Endodermal cell (in vitro differentiated cells): ENCODE measurements around the gene ZNF324. TPM values are rescaled to one million over a fixed set of nuclear protein-coding genes. Genes with fewer than 3 reads are reported as not detected.

Experiments
- DNase-seq: peaks from one replicate; pipeline ENCODE4 v3.0.0-alpha.2; 2017
- H3K27ac ChIP-seq: 2 replicates; pipeline ENCODE4 v1.5.1; 2013; ENCODE audit warnings: mild to moderate bottlenecking, low read depth, low read length, moderate library complexity
- H3K27me3 ChIP-seq: 2 replicates; pipeline ENCODE4 v1.6.1; 2013; ENCODE audit warnings: mild to moderate bottlenecking, low read length, moderate library complexity; ENCODE audit not compliant: insufficient read depth, control insufficient read depth, poor library complexity, severe bottlenecking
- H3K36me3 ChIP-seq: 2 replicates; pipeline ENCODE4 v1.7.0; 2013; ENCODE audit warnings: mild to moderate bottlenecking, low read length, moderate library complexity; ENCODE audit not compliant: control insufficient read depth, insufficient read depth
- H3K4me1 ChIP-seq: one replicate; pipeline ENCODE4 v1.7.0; 2013; ENCODE audit warnings: low read length; ENCODE audit not compliant: control insufficient read depth, insufficient read depth
- H3K4me3 ChIP-seq: 2 replicates; pipeline ENCODE4 v1.5.1; 2013; ENCODE audit warnings: mild to moderate bottlenecking, low read length, moderate library complexity
- H3K9ac ChIP-seq: 2 replicates; pipeline ENCODE4 v1.6.1; 2013; ENCODE audit warnings: mild to moderate bottlenecking, low read length, moderate library complexity; ENCODE audit not compliant: poor library complexity, severe bottlenecking; ENCODE audit errors: extremely low read depth
- H3K9me3 ChIP-seq: 2 replicates; pipeline ENCODE4 v1.6.1; 2013; ENCODE audit warnings: mild to moderate bottlenecking, low read length, moderate library complexity; ENCODE audit not compliant: control insufficient read depth
- H3K27ac Mint-ChIP-seq: 2 replicates; pipeline ENCODE4 v1.8.0; 2020; ENCODE audit warnings: mixed read lengths
- H3K27me3 Mint-ChIP-seq: 2 replicates; pipeline ENCODE4 v1.8.0; 2021; ENCODE audit warnings: mild to moderate bottlenecking, mixed read lengths; ENCODE audit not compliant: insufficient read depth
- H3K36me3 Mint-ChIP-seq: 2 replicates; pipeline ENCODE4 v1.8.0; 2020; ENCODE audit warnings: low read depth, mixed read lengths
- H3K4me1 Mint-ChIP-seq: 2 replicates; pipeline ENCODE4 v1.8.0; 2020; ENCODE audit warnings: mixed read lengths
- H3K4me3 Mint-ChIP-seq: 2 replicates; pipeline ENCODE4 v1.8.0; 2020; ENCODE audit warnings: mild to moderate bottlenecking, moderate library complexity, mixed read lengths
- H3K9me3 Mint-ChIP-seq: 2 replicates; pipeline ENCODE4 v1.8.0; 2020; ENCODE audit warnings: mild to moderate bottlenecking, mixed read lengths
- CTCF ChIP-seq: fragments of 200-600 bp; sonication (generic); conservative IDR thresholded peaks from 2 replicates; pipeline ENCODE4 v1.5.0; 2021; ENCODE audit warnings: antibody characterized with exemption, mild to moderate bottlenecking
- WGBS, 2 experiments: methylation state at CpG; one replicate each; pipeline versions ENCODE4 v1.1.5 to v1.1.7; 2013; ENCODE audit warnings: missing lambda C conversion rate in 2 of 2, mixed read lengths in 1 of 2; ENCODE audit not compliant: insufficient coverage in 1 of 2, insufficient read length in 1 of 2; 5-methylcytosine and 5-hydroxymethylcytosine counted together
- total RNA-seq, 2 donors: library from RNA; stranded (reverse); fragmentation: NEBNext Ultra II Directional in 1 of 2; extraction: Animal tissue kit (Norgen Biotek cat#: 25700) in 1 of 2; gene quantifications; 2 replicates in 1 of 2; 3 replicates in 1 of 2; pipeline ENCODE4 v1.2.1, GENCODE V29; 2021

ZNF324 gene
- total RNA-seq, 2 donors from 2014 or later: 7.0 to 8.7 TPM

GRCh38 chr19:58477871-58478270 lies 11.0 kb downstream of the ZNF324 start:
- Histone ChIP-seq H3K4me3 (no peak overlapping the region), H3K27me3 (no peaks in the 10 kb centered on the region), H3K36me3 (peaks cover 11% of the 10 kb centered on the region), H3K9me3 (no peaks in the 10 kb centered on the region), H3K4me1 (peaks cover 11% of the 10 kb centered on the region), H3K9ac (no peak overlapping the region), H3K27ac (no peak overlapping the region)
- peaks cover 11% of the 10 kb centered on the region for H3K36me3 Mint-ChIP-seq
- no peaks in the 10 kb centered on the region for H3K9me3 Mint-ChIP-seq
- TF ChIP-seq CTCF: no peak
- H3K27ac Mint-ChIP-seq: no peak overlapping the region
- DNase-seq: no peak
- no peak overlapping the region for H3K4me3 Mint-ChIP-seq
- H3K27me3 Mint-ChIP-seq: peaks cover 5% of the 10 kb centered on the region
- 100% methylated on average over 1 of the region's 1 CpG for WGBS, 2 experiments
- peaks cover 11% of the 10 kb centered on the region for H3K4me1 Mint-ChIP-seq

GRCh38 chr19:58479303-58479702 lies 12.4 kb downstream of the ZNF324 start:
- no peaks in the 10 kb centered on the region for H3K9me3 ChIP-seq
- Mint-ChIP-seq H3K36me3 (peaks cover 8% of the 10 kb centered on the region), H3K9me3 (no peaks in the 10 kb centered on the region), H3K27me3 (peaks cover 5% of the 10 kb centered on the region), H3K4me1 (peaks cover 11% of the 10 kb centered on the region), H3K4me3 (no peak overlapping the region), H3K27ac (no peak overlapping the region)
- peaks cover 11% of the 10 kb centered on the region for H3K4me1 ChIP-seq
- no peak for TF ChIP-seq CTCF
- WGBS, 2 experiments: 83 to 92% methylated on average over 1 to 7 of the region's 7 CpGs
- no peak for DNase-seq
- no peaks in the 10 kb centered on the region for H3K36me3 ChIP-seq
- no peak overlapping the region for H3K27ac ChIP-seq
- H3K27me3 ChIP-seq: no peaks in the 10 kb centered on the region
- no peak overlapping the region for H3K9ac ChIP-seq
- H3K4me3 ChIP-seq: no peak overlapping the region

- H3K27ac ChIP-seq: no peak overlapping the region
- no peak for TF ChIP-seq CTCF
- no peak for DNase-seq
- H3K9me3 ChIP-seq: no peaks in the 10 kb centered on the region
- no peak overlapping the region for H3K4me3 ChIP-seq
- H3K4me1 Mint-ChIP-seq: peaks cover 11% of the 10 kb centered on the region
- H3K4me1 ChIP-seq: peaks cover 9% of the 10 kb centered on the region
- 92% methylated on average over 9 to 28 of the region's 28 CpGs for WGBS, 2 experiments
- H3K9ac ChIP-seq: no peak overlapping the region
- H3K9me3 Mint-ChIP-seq: no peaks in the 10 kb centered on the region
- H3K4me3 Mint-ChIP-seq: no peak overlapping the region
- peaks cover 5% of the 10 kb centered on the region for H3K27me3 Mint-ChIP-seq
- peaks cover 8% of the 10 kb centered on the region for H3K36me3 Mint-ChIP-seq
- H3K36me3 ChIP-seq: no peaks in the 10 kb centered on the region
- no peak overlapping the region for H3K27ac Mint-ChIP-seq
- H3K27me3 ChIP-seq: no peaks in the 10 kb centered on the region
These were observed 13.0 kb downstream of the ZNF324 start for GRCh38 chr19:58479736-58480480.
